Fibroblast of mammary gland (primary cell): ENCODE results near the gene IDH3G.
"Not testable (repeated sequence)": the region's sequence is repeated elsewhere in the genome, so short reads cannot be mapped to it uniquely, and the experiment has no call there.

Experiments
- DNase-seq: peaks from one replicate; pipeline ENCODE4 v3.0.0-alpha.2; 2010; ENCODE audit warnings: low read depth
- H3K4me3 ChIP-seq: 2 replicates; pipeline ENCODE4 v1.5.1; 2011; ENCODE audit warnings: low read depth, mild to moderate bottlenecking, low read length, moderate library complexity; ENCODE audit not compliant: control insufficient read depth
- TF ChIP-seq, protein P1 (sequence below): conservative IDR thresholded peaks from 2 replicates; pipeline ENCODE4 v1.5.1; 2011; ENCODE audit warnings: low read depth, low read length, inconsistent platforms; ENCODE audit not compliant: control insufficient read depth, insufficient read depth

IDH3G gene

DNA sequence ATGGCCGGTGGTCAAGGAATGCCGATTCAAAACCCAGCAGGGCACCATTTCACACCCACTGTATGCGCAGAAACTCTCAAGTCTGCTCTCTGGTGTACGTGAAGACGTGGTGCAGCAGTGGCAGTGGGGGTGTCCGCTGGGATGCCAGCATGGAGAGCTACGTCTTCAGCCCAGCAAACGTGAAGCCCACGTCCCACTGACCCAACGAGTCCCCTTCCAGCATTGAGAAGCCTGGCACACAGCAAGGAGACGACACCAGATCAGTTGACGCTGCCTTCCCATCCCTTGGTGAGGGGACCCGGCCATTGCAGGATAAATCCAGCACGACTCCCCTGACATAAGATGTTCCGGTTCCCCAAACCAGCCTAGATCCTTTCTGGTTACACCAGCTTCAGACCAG is 32.3 kb downstream of the IDH3G start:
- H3K4me3 ChIP-seq: no peak overlapping the region
- TF ChIP-seq, protein P1, sequence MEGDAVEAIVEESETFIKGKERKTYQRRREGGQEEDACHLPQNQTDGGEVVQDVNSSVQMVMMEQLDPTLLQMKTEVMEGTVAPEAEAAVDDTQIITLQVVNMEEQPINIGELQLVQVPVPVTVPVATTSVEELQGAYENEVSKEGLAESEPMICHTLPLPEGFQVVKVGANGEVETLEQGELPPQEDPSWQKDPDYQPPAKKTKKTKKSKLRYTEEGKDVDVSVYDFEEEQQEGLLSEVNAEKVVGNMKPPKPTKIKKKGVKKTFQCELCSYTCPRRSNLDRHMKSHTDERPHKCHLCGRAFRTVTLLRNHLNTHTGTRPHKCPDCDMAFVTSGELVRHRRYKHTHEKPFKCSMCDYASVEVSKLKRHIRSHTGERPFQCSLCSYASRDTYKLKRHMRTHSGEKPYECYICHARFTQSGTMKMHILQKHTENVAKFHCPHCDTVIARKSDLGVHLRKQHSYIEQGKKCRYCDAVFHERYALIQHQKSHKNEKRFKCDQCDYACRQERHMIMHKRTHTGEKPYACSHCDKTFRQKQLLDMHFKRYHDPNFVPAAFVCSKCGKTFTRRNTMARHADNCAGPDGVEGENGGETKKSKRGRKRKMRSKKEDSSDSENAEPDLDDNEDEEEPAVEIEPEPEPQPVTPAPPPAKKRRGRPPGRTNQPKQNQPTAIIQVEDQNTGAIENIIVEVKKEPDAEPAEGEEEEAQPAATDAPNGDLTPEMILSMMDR: no peak
- DNase-seq: no peak

DNA sequence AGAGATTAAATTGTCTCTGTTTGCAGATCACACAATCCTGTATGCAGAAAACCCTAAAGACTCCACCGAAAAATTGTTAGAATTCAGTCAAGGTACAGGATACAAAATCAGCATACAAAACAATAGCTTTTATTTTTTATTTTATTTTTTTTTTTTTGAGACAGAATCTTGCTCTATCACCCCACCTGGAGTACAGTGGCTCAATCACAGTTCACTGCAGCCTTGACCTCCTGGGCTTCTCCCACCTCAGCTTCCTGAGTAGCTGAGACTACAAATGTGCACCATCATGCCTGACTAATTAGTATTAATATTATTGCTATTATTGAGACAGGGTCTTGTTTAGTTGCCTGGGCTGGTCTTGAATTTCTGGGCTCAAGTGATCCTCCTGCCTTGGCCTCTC is 39.0 kb downstream of the IDH3G start:
- no peak overlapping the region for H3K4me3 ChIP-seq
- TF ChIP-seq, protein P1: no peak
- DNase-seq: no peak

DNA sequence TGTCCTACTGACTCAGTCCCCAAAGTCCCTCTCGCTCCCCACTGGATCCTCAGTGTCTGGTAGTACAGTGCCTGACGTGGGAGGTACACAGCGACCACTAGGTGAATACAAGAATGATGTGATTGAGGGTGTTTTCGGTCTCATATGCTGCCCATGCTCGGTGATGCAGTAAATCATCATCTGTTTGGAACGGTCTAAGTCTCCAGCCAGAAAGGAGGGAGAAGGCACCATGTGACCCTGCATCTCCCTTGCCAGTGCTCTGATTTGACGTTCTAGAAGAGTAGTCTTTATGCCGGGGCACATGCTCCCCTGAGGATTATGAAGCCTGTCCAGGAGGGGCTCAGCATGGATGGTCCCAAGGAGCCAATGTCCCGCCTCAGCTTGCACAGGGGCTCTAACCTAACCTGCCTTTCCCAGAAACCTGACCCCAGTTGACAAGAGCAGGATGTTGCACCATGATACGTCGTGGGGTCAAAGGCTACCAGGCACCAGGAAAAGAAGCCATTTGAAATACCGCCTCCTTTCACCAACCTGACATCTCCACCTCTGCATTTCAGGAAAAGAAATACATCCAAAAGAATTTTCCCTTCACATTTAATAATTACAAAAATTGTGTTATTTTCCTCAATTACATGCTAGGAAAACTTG is 43.9 kb downstream of the IDH3G start:
- no peak for DNase-seq
- H3K4me3 ChIP-seq: no peak overlapping the region
- TF ChIP-seq, protein P1: no peak

DNA sequence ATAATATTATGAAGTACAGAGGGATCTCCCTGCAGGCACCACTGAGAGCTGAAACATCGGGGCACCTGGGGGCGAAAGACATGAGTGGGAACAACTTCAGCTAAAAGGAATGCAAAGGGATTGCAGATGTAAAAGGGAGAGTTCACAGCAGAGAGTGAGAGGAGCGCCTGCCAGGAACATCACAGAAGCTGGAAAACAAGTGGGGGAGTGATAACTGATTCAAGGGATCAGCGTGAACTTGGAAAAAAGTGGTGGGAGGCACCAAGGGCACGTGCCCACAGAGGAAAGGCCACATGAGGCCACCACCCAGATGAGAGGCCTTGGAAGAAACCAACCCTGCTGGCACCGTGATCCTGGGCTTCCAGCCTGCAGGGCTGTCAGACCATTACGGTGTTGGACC is 45.2 kb downstream of the IDH3G start:
- H3K4me3 ChIP-seq, DNase-seq: not testable (repeated sequence)

DNA sequence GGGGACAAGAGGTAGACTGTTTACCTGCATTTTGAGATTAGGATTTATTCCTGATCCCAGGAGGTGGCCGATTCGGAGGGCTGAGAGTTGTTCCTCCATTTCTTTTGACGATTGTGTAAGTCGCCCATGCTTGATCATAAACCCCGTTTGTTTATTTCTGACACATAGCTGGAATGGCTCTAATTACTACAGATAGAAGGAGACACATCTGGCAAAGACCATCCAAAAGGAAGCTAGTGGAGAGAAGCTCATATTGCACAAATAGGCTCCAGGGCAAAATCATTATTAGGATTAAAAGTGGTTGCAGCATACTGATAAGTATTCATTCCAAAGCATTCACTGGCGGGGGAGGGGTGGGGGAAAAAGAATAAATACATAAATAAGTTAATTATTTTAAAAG is 47.2 kb downstream of the IDH3G start:
- DNase-seq, H3K4me3 ChIP-seq: not testable (repeated sequence)

DNA sequence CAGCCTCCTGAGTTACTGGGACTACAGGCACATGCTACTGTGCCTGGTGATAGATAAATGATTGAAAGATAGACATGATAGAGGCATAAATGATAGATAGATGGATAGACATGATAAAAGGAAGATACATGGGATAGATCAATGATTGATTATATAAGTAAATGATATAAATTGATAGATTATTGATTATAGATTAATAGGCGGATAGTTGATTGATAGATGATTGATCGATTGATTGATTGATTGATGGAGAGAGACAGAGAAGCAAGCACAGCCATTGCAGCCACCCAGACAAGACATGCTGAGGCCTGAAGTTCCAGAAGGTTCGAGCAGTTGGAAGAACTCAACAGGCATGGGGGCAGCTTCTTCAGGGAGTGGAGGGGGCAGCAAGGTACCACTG is 47.8 kb downstream of the IDH3G start:
- DNase-seq: no peak
- H3K4me3 ChIP-seq: no peak overlapping the region
- TF ChIP-seq, protein P1: no peak

DNA sequence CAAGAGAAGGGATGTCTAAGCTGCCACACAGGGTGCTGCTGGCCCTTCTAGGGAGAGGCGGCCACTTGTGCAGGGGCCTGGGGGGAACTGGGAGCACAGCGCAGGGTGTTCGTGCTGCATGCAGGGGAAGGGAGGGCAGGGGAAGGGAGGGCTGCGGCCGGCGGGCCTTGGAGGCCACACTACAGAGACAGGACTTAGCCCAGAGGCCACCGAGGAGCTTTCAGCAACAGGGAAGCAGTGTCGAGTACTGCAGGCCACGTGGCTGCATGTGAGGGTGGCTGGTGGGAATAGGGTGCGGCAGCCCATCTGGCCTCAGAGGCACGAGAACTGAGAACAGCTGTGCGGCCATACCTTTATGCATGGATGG is 49.1 kb downstream of the IDH3G start:
- H3K4me3 ChIP-seq, DNase-seq: not testable (repeated sequence)

DNA sequence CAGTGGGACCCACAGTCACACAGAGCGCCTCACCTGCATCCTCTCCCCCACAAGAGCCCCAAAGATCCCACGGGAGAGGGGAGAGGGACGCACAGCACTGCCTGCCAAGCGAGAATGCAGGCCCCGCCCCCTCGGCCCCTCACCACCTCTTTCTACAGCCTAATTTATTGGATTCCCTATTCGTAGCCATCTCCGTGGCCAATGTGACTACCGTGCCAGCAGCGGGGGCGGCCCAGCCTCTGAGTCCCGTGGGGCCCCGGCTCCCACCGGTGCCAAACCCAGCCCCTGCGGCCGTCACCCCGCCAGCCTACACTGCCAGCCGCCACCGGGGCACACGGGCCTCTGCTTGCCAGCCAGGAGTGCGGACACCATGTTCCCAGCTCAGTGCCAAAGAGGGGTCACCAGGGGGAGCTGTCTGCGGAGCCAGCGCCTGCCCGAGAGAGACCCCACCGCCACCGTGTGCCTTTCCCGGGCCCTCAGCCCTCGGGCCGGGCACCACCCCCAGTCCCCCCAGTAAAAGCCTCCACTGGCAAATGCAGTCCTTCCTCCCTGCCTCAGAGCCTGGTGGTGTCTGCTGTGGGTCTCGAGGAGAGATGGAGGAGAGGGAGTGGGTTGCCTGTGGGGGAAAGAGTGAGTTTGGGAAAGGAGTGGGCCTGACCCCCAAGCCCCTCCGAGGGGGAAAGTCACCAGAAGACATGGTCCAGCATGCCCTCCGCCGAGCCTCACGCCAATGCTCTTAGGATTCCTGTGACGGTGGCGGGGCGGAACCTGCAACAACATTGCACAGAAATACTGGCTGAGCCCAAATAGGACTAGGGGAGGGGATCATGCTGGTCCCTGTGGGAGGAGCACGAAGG is 49.7 kb downstream of the IDH3G start:
- DNase-seq: no peak
- no peak overlapping the region for H3K4me3 ChIP-seq
- TF ChIP-seq, protein P1: no peak

DNA sequence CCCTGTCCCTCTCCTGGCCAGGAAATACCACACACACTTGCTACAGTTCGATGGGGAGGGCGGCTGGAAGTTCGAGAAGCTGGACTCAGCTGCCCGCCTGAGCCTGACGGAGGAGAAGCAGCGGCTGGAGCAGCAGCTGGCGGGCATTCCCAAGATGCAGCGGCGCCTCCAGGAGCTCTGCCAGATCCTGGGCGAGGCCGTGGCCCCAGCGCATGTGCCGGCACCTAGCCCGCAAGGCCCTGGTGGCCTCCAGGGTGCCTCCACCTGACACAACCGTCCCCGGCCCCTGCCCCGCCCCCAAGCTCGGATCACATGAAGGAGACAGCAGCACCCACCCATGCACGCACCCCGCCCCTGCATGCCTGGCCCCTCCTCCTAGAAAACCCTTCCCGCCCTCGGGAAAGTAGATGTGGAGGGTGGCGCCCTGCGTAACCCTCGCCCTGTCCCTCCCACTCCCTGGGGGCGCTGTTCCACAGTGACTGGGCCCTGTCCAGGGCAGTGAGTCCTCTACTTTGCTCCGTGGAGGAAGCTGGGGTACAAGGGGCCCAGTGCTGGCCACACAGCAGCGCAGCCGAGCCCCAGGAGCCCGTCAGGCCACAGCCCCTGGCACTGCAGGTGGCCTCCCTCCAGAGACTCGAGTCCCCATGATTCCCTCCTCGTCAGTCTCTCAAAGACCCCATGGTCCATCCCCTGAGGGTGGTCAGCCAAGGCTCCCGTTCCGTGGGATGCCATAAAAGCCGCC is 50.5 kb downstream of the IDH3G start:
- H3K4me3 ChIP-seq: not testable (repeated sequence)
- DNase-seq: peak; percentile 31

DNA sequence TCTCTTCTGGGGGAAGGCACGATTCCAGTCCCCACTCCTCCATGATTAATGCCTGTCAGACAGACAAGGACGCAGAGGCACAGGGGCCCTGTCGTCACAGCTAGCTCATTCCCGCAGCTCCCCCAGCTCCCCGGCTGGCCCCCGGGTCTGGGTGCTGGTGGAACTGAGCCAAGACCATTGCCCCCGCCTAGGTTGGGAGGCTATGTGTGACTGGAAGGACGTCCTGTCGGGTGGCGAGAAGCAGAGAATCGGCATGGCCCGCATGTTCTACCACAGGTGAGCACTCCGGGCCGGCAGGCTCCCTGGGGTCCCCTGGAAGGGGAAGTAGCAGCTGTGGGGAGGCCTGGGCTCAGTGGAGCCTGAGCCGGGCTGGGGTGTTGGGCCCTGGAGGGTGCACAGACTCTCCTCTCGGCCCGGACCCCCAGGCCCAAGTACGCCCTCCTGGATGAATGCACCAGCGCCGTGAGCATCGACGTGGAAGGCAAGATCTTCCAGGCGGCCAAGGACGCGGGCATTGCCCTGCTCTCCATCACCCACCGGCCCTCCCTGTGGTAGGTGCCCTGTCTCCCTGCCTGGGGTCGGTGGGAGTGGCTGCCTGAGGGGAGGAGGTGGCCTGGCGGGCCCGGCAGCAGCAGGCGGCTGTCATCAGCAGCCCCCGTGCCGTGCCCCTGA is 51.2 kb downstream of the IDH3G start:
- not testable (repeated sequence) for H3K4me3 ChIP-seq, DNase-seq

DNA sequence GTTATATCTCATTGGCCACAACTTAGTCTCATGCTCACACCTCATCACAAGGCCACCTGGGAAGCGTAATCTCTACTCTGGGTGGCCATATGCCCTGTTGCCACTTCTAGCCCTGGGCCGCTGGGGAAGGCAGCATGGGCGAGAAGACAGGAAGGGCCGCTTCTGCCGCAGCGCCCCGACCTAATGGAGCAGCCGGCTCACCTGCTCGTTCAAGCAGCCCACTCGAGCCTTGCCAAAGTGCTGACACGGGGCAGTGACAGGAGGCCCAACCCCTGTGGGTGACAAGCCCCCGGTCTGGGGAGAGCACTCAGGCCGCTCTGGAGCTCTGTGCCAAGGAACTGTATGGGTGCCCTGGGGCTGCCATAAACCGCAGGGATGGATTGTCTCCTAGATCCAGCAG is 52.1 kb downstream of the IDH3G start:
- not testable (repeated sequence) for H3K4me3 ChIP-seq, DNase-seq
